GM21723 (cell line): ENCODE results near the gene HOXA6.

Experiments
- ATAC-seq: cut with Tn5 transposase; IDR thresholded peaks from one replicate; pipeline ENCODE4 v1.9.1; 2021; ENCODE audit warnings: mild to moderate bottlenecking, moderate library complexity; ENCODE audit not compliant: unreplicated experiment

HOXA6 gene

DNA sequence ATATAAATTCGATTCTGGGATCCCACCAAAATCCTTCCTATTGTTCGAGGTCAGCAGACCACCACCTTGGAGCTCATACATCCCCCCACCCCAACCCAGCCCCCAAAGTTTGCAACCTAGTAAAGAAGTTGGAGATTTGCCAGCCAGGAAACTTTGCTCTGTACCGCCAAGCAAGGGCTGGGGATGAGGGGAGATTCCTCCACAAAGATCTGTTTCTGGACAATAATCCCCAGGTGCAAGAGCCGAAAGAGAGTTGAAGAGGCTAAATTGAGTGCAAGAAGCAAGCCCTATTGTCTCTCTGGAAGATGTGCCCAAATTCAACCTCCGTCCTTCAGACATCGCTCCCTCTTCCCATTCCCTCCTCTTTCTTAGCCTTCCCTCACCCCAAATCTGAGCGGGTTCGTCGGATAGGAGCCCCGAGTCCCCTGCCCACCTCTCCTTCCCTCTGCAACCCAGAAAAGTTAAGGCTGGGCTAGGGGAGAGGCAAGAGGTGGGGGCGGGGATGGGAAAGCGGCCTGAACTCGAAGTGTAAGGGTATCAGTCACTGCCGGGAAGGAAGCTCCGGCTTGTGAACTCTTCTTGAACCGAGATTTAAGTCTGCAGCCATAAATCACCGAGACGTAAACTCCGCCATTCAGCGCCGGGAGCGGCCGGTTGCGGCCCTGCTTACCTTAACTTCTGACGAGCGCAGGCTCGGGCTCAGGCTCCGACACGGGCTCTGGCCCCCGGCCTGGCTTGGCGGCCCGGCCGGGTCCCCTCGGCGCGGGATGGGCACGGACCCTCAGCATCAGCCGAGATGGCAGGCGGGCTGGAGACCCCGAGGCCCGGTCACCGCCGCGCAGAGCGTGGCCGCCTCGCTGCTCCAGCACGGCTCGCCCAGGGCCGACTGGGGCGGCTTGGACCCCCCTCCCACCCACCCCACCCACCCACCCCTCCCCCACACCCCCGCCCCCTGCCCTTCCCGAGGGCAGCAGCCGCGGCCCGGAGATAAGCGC is 34.3 kb downstream of the HOXA6 start:
- no peak for ATAC-seq

DNA sequence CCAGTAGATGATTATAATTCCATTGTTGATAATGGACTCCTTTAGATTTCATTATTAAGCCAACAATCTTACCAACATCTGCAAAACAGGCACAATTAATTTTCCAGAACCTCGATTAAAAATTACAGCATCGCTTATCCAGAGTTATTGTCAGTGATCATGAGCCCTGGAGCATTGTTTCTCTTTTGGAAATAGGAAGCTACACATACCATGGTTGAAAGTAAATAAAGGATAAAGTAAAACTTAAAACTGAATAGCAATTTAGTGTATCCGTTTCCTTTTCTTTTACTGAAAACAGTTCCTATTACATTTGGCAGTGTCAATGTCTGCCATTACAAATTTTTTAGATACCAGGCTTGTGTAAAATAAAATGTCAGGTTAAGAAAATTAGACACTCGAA is 35.2 kb downstream of the HOXA6 start:
- ATAC-seq: no peak

DNA sequence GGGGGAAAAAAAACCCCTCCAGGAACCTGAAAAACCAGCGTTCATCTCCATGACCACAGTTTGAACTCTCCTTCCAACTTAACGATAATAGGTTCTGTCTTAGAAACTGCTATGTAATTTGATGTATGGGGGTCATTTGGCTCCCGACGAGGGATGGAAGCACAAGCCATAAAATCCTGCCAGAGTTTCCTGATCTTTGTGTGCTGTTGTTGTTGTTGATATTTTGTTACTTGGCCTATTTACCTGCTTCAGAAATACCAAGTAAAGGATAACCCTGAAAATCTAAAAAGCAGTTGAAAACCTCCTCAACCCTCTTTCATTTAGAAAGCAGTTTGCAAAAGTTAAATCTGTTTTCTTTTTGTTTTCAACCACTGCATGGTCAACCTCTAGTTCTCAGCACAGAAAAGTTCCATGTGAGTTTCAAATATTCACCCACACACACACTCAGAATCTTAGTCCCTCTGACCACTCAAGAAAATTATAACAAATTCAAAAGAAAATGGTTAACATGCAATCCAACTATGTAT is 35.8 kb downstream of the HOXA6 start:
- no peak for ATAC-seq

DNA sequence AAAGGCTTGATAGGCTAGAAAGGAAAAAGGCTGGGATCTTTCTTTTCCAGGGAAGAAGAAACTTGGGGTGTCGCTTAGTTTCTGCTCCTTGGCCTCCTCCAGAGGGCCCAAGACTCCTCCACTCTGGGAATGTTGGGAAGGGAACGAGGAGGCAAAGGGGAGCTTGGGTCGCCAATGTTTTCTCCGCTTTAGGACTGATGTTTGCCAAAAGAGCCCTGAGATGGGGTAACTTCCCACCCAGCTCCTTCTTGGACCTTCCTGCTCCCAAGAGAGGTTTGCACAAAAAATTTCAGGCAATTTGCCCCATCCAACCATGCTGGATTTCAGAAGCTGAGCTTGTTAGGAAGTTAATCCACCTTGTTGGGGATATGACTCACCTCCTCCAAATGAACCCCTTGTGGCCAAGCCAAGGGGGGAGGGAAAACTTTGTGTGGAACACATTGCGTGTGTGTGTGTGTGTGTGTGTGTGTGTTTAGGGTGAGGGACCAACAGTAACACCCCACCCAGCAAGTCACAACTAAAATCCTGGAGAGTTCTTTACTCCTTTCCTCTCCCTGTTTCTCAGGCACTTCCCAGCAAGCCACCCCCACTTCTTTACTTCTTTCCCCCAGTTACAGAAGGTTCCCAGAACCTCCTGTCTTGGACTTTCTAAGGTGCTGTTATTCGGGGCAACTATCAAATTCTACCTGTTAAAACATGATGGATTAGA is 36.4 kb downstream of the HOXA6 start:
- ATAC-seq: no peak

DNA sequence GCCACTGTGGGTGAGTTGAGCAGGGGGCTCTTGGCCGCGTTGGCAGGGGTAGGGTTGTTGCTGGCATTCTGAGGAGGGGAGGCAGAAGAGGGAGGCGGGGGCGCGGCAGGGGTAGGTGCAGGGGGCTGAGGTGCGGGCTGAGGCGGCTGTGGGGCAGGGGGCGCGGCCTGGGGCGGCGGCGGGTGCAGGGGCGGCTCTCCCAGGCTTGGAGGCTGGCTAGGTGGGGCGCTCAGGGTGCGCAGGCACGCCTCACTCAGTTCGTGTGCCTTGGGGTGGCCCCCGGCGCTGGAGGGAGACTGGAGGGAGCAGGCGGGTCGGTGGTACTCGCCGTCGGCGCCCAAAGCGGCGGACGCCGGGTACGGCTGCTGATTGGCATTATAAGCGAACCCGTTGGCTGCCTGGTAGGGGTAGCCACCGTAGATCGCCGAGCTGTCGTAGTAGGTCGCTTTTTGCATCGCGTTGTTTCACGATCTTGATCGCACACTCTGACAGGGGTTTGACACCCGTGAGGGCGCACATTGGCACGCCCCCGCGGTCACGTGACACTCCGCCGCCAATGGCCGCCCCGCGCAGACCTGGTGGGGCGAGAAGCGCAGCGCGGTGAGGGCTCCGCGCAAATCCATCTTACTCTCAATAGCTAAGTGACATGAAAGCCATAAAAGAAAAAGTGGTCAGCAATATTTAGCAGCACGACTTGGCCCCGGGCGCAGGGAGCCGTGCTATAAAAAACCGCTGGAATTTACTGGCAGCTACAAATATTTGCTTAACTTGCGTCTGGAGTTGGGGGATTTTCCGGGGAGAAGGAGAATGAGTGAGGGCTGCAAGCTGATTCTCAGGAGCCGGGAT is 37.2 kb downstream of the HOXA6 start:
- no peak for ATAC-seq

DNA sequence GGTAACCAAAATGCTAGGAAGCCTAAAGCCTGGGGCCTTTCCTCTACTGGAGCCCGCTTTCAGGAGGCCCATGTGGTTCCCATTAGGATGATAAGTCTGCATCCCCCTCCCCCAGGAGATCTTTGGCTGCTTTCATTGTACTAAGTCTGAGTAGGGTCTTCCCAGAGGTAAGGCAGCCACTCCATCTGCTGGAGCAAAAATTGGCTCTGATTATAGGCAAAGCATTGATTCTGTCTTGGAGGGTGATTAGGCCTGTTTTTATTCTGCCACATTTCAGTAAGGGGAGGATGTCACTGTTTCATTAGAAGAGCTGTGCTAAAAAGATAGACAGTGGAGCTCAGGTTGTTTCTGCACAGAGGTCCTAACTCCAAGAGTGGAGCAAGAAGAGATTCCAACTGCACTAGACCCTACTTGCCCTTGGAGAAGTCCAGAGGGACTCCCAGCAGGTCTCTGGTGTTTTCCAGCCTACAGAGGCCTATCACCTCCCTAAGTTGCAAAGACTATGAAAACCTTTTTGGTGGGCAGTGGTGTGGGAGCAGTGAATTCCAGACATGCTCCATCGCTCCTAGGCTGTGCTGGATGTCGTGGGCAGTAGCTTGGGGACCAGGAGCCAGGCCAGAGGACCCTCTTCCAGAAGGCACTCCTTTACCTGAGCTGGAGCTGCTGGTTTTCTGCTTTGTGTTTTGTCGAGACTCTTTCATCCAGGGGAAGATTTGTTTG is 37.9 kb downstream of the HOXA6 start:
- no peak for ATAC-seq

DNA sequence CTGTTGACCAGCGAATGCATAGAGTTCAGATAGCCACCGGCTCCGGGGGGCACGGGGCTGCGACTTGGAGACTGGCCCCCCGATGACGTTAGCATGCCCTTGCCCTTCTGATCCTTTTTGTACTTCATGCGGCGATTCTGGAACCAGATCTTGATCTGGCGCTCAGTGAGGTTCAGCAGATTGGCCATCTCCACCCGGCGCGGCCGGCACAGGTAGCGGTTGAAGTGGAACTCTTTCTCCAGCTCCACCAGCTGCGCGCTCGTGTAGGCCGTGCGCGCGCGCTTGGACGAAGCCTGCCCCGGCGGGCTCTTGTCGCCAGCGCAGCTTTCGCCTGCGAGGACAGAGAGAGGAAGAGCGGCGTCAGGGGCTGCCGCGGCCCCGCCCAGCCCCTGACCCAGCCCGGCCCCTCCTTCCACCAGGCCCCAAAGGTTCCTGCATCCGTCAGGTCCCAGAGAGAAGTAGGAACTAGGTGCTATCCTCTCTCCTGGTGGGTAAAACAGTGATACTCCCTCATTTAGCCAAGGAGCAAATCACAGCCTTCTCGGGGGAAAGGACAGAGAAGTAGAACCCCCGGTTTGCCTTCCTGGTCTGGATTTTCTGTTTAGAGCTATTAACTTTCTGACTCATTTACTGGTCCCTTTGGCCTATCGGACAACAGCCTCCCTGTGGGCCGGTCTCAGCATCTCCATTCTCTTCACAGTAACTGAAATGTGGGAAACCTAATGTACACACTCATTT is 39.0 kb downstream of the HOXA6 start:
- ATAC-seq: no peak

DNA sequence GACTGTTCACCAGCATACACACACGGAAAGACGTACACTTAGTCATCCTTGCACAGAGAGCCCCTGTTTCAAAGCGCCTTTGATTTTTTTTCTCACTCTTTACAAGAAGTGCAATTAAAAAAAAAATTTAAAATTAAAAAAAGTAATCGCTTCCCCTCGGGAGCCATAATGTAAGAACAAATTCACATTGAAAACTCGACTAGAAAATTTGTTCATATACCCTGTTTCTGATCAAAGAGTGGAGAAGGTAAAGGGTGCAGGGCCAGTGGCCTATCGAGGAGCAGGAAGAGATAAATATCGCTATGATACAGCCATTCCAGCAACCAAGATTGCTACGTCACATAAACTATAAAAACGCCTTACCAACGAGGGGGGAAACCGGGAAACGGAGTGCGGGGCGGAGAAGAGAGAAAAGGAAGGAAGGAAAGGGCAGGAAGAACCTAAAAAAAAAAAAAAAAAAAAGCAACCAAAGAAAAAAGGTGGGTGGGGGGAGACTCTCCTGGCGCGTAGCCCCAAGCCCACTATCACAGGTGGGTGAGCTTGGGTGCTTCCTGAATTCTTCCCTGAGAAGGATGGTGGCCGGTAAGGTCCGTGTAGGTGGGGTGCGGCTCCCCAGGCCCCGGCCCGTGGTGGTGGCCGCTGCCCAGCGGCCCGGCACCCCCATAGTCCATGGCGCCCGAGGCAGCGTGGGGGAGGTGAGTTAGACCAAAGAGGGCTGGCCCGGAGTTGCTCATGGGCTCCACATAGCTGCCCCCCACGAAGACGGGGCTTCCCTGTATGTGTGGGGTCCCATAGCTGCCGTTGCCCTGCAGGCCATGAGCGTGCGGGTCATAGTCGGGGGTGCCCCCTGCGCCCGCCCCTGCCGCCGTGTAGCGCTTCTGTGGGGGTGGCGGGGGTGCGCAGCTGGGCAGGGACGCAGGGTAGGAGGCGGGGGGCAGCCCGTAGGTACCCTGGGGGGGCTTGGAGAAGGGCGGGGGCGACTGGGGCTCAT is 39.9 kb downstream of the HOXA6 start:
- no peak for ATAC-seq

DNA sequence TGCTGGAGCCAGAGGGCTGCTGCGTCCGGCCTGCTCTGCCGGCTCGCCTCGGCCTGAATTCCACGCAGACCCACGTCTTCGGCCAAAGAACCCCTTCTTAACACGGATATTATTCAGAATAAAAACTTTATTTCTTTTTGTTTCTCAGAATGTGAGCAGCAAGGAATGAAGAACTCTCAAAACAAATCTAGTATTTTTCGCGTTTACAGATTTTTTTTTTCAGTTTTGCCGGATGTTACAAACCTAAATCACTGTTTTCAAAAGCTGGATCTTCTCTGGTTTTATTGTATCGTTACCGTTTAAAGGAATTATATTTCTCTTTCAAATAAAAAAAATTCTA is 40.7 kb downstream of the HOXA6 start:
- ATAC-seq: no peak

DNA sequence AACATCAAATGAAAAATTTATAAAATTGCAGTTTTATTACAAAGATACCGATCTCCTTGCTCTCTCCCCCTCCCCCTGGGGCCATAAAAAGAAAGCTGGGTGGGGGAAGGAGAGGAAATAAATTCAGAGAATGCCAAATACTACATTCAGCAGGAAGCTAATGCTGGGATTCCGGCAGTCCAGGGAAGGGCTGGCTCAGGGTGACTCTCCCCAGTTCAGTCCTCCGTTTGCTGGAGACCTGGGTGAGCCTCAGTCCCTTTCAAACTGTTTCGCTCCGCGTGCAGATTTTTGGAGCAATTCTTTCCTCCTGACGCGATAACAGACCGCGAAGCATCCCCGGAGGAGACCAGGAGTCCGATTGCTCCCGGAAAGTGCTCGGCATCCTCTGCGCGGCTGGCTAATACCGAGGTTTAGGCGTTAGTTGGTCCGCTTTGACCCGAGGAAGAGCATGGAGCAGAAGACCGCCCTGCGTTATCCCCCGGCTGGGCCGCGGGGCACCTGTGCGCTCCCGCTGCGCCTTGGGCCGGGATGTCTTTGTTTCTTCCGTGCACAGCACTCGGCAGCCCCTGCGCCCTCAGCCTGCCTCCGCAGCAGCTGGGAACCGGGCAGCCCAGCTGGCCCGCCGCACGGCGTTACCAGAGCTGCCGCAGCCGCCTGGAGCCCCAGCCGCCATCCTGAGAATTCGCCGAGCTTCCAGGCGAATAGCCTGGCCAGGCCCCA is 41.2 kb downstream of the HOXA6 start:
- ATAC-seq: no peak

DNA sequence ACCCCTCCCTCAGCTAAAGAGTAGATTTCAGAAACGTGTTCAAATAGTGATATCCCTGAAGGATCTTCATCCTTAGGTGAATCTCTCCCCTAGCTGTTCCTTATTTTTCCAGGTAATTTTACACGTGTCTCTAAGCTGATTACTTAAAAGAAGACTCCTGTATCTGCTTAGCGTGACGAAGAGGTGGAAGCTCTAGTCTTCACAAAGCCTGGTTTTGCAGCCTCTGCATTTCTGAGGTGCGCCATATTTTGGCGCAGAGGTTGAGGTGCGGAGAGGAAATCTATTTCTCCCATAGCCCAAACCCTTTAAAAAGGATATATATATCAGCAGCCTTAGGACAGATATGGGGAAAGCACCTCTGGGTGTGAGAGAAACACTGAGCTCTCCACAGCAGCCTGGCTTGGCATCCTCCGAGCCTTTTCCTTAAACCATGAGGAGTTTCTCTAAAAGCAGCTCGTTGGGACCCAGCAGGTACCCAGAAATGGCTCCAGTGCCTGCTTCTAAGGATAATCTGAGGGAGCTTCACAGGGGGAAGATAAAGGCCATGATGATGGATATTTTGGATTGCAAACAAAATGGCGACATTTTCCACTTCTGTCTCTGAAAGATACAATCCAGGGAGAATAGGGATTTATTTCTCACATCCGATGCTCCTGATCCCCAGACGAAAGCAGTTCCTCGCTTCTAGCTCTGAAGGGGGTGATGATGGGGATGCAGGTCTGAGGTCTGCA is 42.1 kb downstream of the HOXA6 start:
- ATAC-seq: no peak

DNA sequence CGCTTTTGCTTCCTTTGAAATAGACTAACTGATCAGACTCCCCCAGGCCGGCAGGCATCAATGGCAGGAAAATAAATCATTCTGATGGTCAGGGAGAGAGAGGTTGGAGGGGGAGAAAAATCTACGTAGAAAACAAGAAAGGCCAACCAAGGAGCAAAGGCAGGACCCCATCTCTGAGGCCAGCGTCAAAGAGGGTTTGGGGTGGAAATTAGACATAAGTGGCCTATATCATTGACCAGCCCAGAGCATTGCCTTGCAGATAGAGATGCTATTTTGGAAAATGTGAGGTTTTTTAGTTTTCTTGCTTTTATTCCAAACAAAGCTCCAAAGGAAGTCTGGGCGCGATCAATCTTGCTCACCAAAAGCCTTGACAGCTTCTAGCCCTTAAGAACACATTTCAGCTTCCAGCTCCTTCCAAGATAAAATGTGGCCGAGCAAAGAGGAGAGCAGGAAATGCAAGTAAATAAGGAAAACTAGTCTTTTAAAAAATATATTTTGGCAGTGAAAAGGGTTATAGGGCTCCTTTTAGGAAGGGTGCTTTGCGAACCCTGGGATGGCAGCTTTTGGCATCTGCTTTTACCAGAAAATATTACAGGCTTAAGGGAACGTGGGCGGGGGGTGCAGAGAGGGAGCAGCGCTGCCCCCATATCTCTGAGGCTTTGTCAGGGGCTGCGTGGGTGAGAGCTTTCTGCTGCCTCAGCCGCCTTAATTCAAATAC is 43.1 kb downstream of the HOXA6 start:
- ATAC-seq: no peak

DNA sequence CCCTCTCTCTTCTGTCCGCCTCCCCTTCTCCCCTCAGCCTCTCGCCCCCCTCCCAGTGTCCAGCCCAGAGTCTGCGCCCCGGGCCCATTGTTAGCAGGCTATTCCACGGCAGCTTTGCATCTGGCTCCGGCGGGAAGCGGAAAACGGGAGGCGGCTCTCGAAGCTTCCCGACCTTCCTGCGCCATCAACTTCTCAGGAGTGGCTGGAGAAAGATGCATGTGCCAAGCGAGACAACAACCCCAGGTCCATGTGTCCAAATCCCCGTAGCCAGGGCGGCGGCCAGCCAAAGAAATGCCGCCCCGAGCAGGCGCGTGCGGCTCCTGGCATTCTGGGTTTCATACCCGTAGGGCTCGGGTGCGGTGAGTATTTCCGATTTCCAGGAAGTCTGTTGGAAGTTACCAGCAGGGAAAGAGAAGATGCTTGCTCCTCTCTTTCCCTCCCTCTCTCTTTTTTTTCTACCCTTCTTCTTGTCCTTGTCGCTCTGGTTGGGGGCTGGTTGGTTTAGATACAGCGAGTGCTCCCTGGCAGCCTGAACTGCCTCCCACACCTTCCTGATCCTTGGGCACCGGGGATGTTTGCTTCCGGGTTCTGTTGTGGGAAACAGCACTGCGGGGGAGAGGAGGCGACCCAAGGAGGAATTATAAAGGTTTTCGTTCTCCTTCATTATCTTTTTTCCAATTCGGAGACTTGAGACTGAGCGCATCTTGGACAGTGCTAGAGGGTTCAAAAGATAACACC is 43.9 kb downstream of the HOXA6 start:
- no peak for ATAC-seq

DNA sequence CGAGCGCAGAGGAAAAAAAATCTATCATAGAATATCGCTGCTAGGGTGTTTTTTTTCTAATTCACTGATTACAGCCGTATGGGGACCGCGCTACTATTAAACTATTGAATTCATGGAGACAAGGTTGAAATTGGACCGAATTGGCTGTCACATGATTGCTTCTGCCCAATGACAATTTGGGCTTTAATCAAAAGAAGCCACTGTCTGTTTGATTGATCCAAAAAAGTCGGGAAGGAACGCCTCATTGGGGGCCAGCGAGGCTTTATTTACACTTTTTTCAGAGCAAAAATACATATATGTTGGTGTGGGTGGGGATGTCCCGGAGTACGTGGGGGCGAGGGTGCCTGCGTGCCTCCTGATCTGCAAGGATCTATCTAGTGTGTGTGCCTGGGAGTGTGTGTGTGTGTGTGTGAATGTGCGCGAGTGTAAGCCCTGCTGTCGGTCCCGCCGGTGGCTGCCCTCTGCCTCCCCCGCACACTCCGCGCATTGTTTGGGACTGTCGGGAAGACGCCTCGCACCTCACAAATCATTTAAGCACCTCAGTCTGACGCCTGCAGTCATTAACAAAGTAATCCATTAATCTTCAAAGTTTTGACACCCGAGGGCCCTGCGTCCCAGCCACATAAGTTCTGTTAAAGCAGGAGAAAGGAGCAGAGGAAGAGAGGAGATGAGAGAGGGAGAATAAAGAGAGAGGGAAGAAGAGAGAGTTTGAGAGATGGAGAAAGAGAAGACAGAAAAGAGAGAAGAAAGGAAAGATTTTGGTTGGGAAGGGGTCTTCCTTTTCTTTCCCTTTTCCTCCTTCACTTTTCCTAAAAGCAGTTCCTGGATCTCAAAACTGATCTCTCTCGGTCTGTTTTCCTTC is 44.8 kb downstream of the HOXA6 start, which contains the start of gene HOXA2:
Gene HOXA2 (minus strand): TSS at position 103 of the 862 bp plus-strand sequence. CDS start 183 bp downstream, outside the sequence.
- ATAC-seq: no peak
